Hepatocyte (in vitro differentiated cells): ENCODE measurements around the gene GRK5. TPM values are rescaled to one million over a fixed set of nuclear protein-coding genes. Genes with fewer than 3 reads are reported as not detected.

Experiments used
- DNase-seq: peaks from one replicate; pipeline ENCODE4 v3.0.0-alpha.2; 2016; ENCODE audit warnings: low spot score
- H2AFZ ChIP-seq: fragments of 200-600 bp; sonication (generic); 2 replicates; pipeline ENCODE4 v1.6.0; 2016; ENCODE audit warnings: antibody characterized with exemption, mild to moderate bottlenecking
- H3K27ac ChIP-seq: fragments of 200-600 bp; sonication (generic); 2 replicates; pipeline ENCODE4 v1.5.1; 2016; ENCODE audit warnings: mild to moderate bottlenecking
- H3K27me3 ChIP-seq: fragments of 200-600 bp; sonication (generic); 2 replicates; pipeline ENCODE4 v1.6.1; 2016
- H3K36me3 ChIP-seq: fragments of 200-600 bp; sonication (generic); replicated peaks from 2 replicates; pipeline ENCODE4 v1.5.1; 2016; ENCODE audit warnings: low read depth; ENCODE audit not compliant: insufficient read depth
- H3K4me1 ChIP-seq: fragments of 200-600 bp; sonication (generic); 2 replicates; pipeline ENCODE4 v1.5.1; 2016; ENCODE audit warnings: mild to moderate bottlenecking, moderate library complexity; ENCODE audit not compliant: insufficient read depth
- H3K4me2 ChIP-seq: fragments of 200-600 bp; sonication (generic); 2 replicates; pipeline ENCODE4 v1.6.0; 2016
- H3K4me3 ChIP-seq: fragments of 200-600 bp; sonication (generic); 2 replicates; pipeline ENCODE4 v1.5.1; 2016; ENCODE audit warnings: mild to moderate bottlenecking
- H3K79me2 ChIP-seq: fragments of 200-600 bp; sonication (generic); 2 replicates; pipeline ENCODE4 v1.6.0; 2017; ENCODE audit warnings: mild to moderate bottlenecking
- H3K9me2 ChIP-seq: fragments of 200-600 bp; sonication (generic); replicated peaks from 2 replicates; pipeline ENCODE4 v1.6.0; 2017; ENCODE audit warnings: mild to moderate bottlenecking; ENCODE audit not compliant: insufficient read depth
- H3K9me3 ChIP-seq: fragments of 200-600 bp; sonication (generic); 2 replicates; pipeline ENCODE4 v1.5.1; 2016; ENCODE audit warnings: low read depth, mild to moderate bottlenecking
- H4K20me1 ChIP-seq: fragments of 200-600 bp; sonication (generic); 2 replicates; pipeline ENCODE4 v1.6.0; 2016; ENCODE audit warnings: mild to moderate bottlenecking; ENCODE audit not compliant: insufficient read depth, poor library complexity, severe bottlenecking
- CTCF ChIP-seq: fragments of 200-600 bp; sonication (generic); IDR thresholded peaks from 2 replicates; pipeline ENCODE4 v1.5.1; 2016; ENCODE audit warnings: antibody characterized with exemption, mild to moderate bottlenecking; ENCODE audit not compliant: poor library complexity
- EZH2 ChIP-seq: fragments of 200-600 bp; sonication (generic); IDR thresholded peaks from 2 replicates; pipeline ENCODE4 v1.6.1; 2016; ENCODE audit warnings: antibody characterized with exemption, mild to moderate bottlenecking, borderline replicate concordance
- EZH2phosphoT487 ChIP-seq: fragments of 200-600 bp; sonication (generic); IDR thresholded peaks from one replicate; pipeline ENCODE4 v1.6.1; 2018; ENCODE audit warnings: antibody characterized with exemption, mild to moderate bottlenecking, low read depth, moderate library complexity; ENCODE audit not compliant: unreplicated experiment, severe bottlenecking
- WGBS: methylation state at CpG from one replicate; pipeline ENCODE4 v1.1.6; 2016; ENCODE audit warnings: low lambda C conversion rate; ENCODE audit errors: missing lambda C conversion rate; 5-methylcytosine and 5-hydroxymethylcytosine counted together
- polyA plus RNA-seq: library from polyadenylated mRNA; unstranded; fragments of >200 nt; fragmentation: Nextera tagmentation; extraction: Ambion mirVana; gene quantifications from 2 replicates; pipeline ENCODE4 v1.2.1, GENCODE V29; 2016
- total RNA-seq: library from RNA; depleted of rRNA; stranded (reverse); fragments of >200 nt; gene quantifications from 2 replicates; pipeline ENCODE4 v1.2.3, GENCODE V29; 2014

Gene GRK5
- total and polyA plus RNA-seq, 2 experiments from 2014 or later, result 7.6 to 19.9 TPM

DNA sequence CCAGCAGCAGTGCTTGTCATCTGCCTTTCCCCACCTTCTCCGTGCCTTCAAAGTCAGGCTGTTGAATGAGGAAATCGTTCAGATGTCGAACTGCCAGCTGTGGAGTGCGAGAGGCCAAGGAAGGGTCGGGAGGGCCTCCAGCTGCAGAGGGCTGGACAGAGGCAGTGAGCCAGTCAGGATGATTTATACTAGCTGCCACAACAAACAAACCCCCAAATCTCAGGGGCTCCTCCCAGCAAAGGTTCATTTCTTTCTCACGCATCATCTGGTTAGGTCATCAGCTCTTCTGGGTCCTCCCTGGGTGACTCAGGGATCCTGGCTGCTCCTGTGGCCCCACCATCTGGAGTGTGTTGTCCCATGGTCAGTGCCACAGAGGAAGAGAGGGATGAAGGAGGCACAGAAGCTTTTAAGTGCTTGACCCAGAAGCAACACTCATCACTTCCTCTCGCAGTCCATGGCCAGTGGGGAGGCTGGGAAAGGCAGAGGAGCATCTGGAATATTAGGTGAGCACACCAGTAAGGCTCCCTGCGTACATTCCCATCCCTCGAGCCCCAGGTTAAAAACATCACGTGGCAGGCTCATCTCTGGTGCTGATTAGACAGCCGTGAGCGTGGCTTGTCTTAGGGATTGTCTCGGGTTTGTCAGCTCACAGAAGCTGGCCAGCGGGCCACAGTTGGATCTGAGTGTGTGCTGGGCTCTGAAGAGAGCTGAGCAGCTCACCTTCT lies 194.5 kb downstream of the GRK5 start:
- H3K36me3 ChIP-seq, result no peaks in the 10 kb centered on the region
- peak overlapping the region; percentile 62 for H3K27ac ChIP-seq
- no peak overlapping the region for H3K4me2 ChIP-seq
- H3K27me3 ChIP-seq, result no peaks in the 10 kb centered on the region
- no peak overlapping the region for H2AFZ ChIP-seq
- 57% methylated on average over 14 of the region's 14 CpGs for WGBS
- H4K20me1 ChIP-seq, result no peaks in the 10 kb centered on the region
- no peak overlapping the region for H3K4me3 ChIP-seq
- H3K9me3 ChIP-seq, result no peaks in the 10 kb centered on the region
- TF ChIP-seq CTCF (no peak), EZH2 (no peak), EZH2phosphoT487 (no peak)
- H3K4me1 ChIP-seq, result no peaks in the 10 kb centered on the region
- peak; percentile 64 for DNase-seq
- no peaks in the 10 kb centered on the region for H3K79me2 ChIP-seq
- no peaks in the 10 kb centered on the region for H3K9me2 ChIP-seq

- Histone ChIP-seq H3K9me2 (no peaks in the 10 kb centered on the region), H3K36me3 (no peaks in the 10 kb centered on the region), H3K4me1 (no peaks in the 10 kb centered on the region), H3K4me3 (no peak overlapping the region), H3K9me3 (no peaks in the 10 kb centered on the region), H4K20me1 (no peaks in the 10 kb centered on the region), H3K27ac (no peak overlapping the region), H3K4me2 (no peak overlapping the region), H3K79me2 (no peaks in the 10 kb centered on the region), H2AFZ (no peak overlapping the region), H3K27me3 (no peaks in the 10 kb centered on the region)
- no peak for DNase-seq
- 100% methylated on average over 1 of the region's 1 CpG for WGBS
- TF ChIP-seq CTCF (no peak), EZH2phosphoT487 (no peak), EZH2 (no peak)
Measured at GRCh38 chr10:119403921-119404320, 196.6 kb downstream of the GRK5 start.

DNA sequence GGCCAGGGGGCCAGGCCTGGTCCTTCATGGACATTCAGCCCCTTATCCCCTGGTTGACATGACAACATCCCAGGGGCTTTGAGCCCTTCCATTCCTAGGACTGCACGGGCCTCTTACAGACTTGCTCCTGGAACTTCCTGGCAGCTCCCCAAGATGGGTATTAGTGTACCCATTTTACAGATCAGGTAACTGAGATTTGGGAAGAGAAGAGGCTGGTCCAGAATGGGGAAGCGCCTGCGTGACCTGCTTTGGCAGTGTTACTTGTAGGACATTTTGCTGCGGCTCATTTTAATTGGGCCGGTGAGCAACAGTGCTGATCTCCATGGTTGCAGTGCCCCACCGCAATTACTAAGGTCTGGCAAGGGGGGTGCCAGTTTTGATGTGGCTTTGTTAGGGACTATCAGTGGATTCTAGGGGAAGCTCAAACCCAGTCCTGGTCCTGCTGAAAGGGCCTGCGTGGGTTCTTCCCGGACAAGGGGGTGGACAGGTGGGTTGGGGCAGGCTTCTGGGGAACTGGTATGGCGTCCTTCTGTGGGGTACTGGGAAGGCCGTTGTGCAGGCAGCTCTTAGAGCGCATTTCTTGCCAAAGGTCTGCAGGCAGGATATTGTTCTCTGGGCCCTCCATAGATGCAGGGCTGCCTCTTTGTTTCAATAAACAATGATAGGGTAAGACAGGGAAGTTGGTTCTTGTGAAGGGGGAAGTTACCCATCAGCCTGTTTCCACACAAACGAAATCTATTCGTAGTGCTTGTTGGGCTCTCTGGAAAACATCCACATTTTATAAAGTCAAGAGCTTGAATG lies 197.5 kb downstream of the GRK5 start:
- Histone ChIP-seq H2AFZ (no peak overlapping the region), H3K4me3 (no peak overlapping the region), H3K79me2 (no peaks in the 10 kb centered on the region), H3K9me2 (no peaks in the 10 kb centered on the region), H4K20me1 (no peaks in the 10 kb centered on the region), H3K4me2 (no peak overlapping the region), H3K9me3 (no peaks in the 10 kb centered on the region), H3K4me1 (no peaks in the 10 kb centered on the region), H3K36me3 (no peaks in the 10 kb centered on the region), H3K27ac (no peak overlapping the region), H3K27me3 (no peaks in the 10 kb centered on the region)
- WGBS, result 91% methylated on average over 13 of the region's 13 CpGs
- TF ChIP-seq EZH2 (no peak), CTCF (no peak), EZH2phosphoT487 (no peak)
- no peak for DNase-seq
